ENCODE results near the gene TMCC3.

The TMCC3 gene

DNA sequence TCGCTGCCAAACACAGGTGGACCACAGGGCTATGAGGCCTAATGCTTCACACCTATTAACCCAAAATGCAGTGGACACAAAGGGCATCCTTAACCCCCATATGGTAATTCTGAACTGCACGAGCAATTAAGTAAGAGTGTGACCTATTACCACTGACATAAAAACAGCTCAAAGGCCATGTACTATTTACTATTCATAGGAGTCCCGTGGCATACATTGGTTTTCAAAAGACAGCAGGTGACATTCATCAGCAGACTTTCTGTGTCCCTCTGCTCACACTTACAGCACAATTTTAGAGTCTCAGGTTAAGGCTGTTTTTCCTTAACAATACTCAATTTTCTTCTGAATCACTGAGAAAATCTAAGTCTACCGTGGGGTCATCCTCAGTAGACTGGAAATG, 23.1 kb upstream of the TMCC3 start:
- DNase-seq (ENCODE audit: low read depth), result no peak
- TF ChIP-seq CTCF (IDR thresholded peaks at IDR 0.05; ENCODE audit: insufficient read depth, low read depth, low read length, missing control alignments), result no peak
- H3K4me3 ChIP-seq (ENCODE audit: low read length), result no peak overlapping the region

- no peak for DNase-seq (ENCODE audit: low read depth)
- no peak overlapping the region for H3K4me3 ChIP-seq (ENCODE audit: low read length)
- no peak for TF ChIP-seq CTCF (IDR thresholded peaks at IDR 0.05; ENCODE audit: insufficient read depth, low read depth, low read length, missing control alignments)
Measured at GRCh38 chr12:94671917-94672316, 21.6 kb upstream of the TMCC3 start.

DNA sequence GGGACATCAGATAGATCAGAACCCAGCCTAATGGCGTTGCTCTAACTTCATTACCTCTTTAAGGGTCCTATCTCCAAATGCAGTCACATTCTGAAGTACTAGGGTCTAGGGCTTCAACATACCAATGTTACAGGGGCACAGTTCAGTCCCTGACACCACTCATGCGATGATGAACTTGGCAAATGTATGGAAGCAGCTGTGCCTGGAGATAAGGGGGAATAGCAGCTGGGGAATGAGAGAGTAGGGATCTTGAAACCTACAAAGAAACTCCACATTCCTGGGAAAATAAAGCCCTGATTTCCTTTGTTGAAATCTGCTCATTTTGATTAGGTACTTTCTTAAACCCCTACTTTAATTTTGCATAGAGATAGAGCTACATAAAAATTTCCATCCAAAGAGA, 20.5 kb upstream of the TMCC3 start:
- DNase-seq (ENCODE audit: low read depth), result no peak
- no peak for TF ChIP-seq CTCF (IDR thresholded peaks at IDR 0.05; ENCODE audit: insufficient read depth, low read depth, low read length, missing control alignments)
- no peak overlapping the region for H3K4me3 ChIP-seq (ENCODE audit: low read length)

DNA sequence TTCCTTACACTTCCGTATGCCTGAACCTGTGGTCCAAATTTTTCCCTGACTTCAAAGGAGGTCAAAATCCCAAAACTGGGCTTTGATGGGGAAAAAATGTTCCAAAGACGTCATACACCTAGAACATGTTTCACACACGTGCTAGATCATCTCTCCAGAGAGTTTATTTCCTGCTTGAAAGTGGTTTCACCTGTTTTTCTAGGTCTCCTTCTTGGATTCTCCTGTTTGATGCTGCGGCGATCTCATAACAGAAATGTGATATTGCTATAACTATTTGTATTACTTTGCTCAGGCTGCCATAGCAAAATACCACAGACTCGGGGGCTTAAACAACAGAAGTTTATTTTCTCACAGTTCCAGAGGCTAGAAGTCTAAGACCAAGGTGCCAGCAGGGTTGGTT, 19.7 kb upstream of the TMCC3 start:
- peak; percentile 67 for DNase-seq (ENCODE audit: low read depth)
- H3K4me3 ChIP-seq (ENCODE audit: low read length), result no peak overlapping the region
- no peak for TF ChIP-seq CTCF (IDR thresholded peaks at IDR 0.05; ENCODE audit: insufficient read depth, low read depth, low read length, missing control alignments)

GRCh38 chr12:94667031-94667540, 16.7 kb upstream of the TMCC3 start:
- DNase-seq (ENCODE audit: low read depth), result no peak
- no peak for TF ChIP-seq CTCF (IDR thresholded peaks at IDR 0.05; ENCODE audit: insufficient read depth, low read depth, low read length, missing control alignments)
- no peak overlapping the region for H3K4me3 ChIP-seq (ENCODE audit: low read length)

GRCh38 chr12:94666158-94666557, 15.8 kb upstream of the TMCC3 start:
- TF ChIP-seq CTCF (IDR thresholded peaks at IDR 0.05; ENCODE audit: insufficient read depth, low read depth, low read length, missing control alignments), result no peak
- H3K4me3 ChIP-seq (ENCODE audit: low read length), result no peak overlapping the region
- DNase-seq (ENCODE audit: low read depth), result no peak

- no peak for DNase-seq (ENCODE audit: low read depth)
- TF ChIP-seq CTCF (IDR thresholded peaks at IDR 0.05; ENCODE audit: insufficient read depth, low read depth, low read length, missing control alignments), result no peak
Measured at GRCh38 chr12:94663702-94664101, 13.3 kb upstream of the TMCC3 start.

More at GRCh38 chr12:94663702-94664101, 13.3 kb upstream of the TMCC3 start:
- H3K4me3 ChIP-seq (ENCODE audit: low read length), result no peak overlapping the region

Measured in epithelial cell of esophagus (primary cell).